ENCODE data around the gene WWOX. TPM values are rescaled to one million over a fixed set of nuclear protein-coding genes. Genes with fewer than 3 reads are reported as not detected.

The WWOX gene
- total RNA-seq, 1 experiment from 2014 or later, result 79.9 TPM

- no peaks in the 10 kb centered on the region for H3K27me3 ChIP-seq (replicated peaks; ENCODE audit: insufficient read depth, low read depth, low read length, poor library complexity)
- DNase-seq (ENCODE audit: low spot score), result no peak
- H3K9me3 ChIP-seq (ENCODE audit: low read depth, low read length, poor library complexity, severe bottlenecking), result no peaks in the 10 kb centered on the region
- intact Hi-C loops (cut with micrococcal nuclease; ENCODE audit: unreplicated experiment), result no loop called here
- no peak overlapping the region for H3K4me3 ChIP-seq (ENCODE audit: low read depth, low read length, poor library complexity, severe bottlenecking)
- H3K4me1 ChIP-seq (ENCODE audit: insufficient read depth, low read length, poor library complexity, severe bottlenecking), result no peaks in the 10 kb centered on the region
- POLR2A ChIA-PET (ENCODE audit: low non-redundant PET), result no interaction called here
- BruUV-seq (replicated peaks), result no TSS peak
- H3K27ac ChIP-seq (ENCODE audit: low read depth, low read length, poor library complexity, severe bottlenecking), result no peak overlapping the region
- no peaks in the 10 kb centered on the region for H3K36me3 ChIP-seq (ENCODE audit: insufficient read depth, low read length, poor library complexity, severe bottlenecking)
- TF ChIP-seq EZH2 (IDR thresholded peaks at IDR 0.05; ENCODE audit: borderline replicate concordance, low read depth, low read length, poor library complexity, severe bottlenecking), result no peak
- CTCF ChIA-PET, result no interaction called here
These were observed 638.2 kb downstream of the WWOX start for GRCh38 chr16:78737630-78738029.

GRCh38 chr16:78738557-78738956 is 639.1 kb downstream of the WWOX start:
- POLR2A ChIA-PET (ENCODE audit: low non-redundant PET), result no interaction called here
- no peak for DNase-seq (ENCODE audit: low spot score)
- Histone ChIP-seq H3K9me3 (ENCODE audit: low read depth, low read length, poor library complexity, severe bottlenecking) (no peaks in the 10 kb centered on the region), H3K27ac (ENCODE audit: low read depth, low read length, poor library complexity, severe bottlenecking) (no peak overlapping the region), H3K27me3 (replicated peaks; ENCODE audit: insufficient read depth, low read depth, low read length, poor library complexity) (no peaks in the 10 kb centered on the region), H3K4me3 (ENCODE audit: low read depth, low read length, poor library complexity, severe bottlenecking) (no peak overlapping the region), H3K36me3 (ENCODE audit: insufficient read depth, low read length, poor library complexity, severe bottlenecking) (no peaks in the 10 kb centered on the region), H3K4me1 (ENCODE audit: insufficient read depth, low read length, poor library complexity, severe bottlenecking) (no peaks in the 10 kb centered on the region)
- TF ChIP-seq EZH2 (IDR thresholded peaks at IDR 0.05; ENCODE audit: borderline replicate concordance, low read depth, low read length, poor library complexity, severe bottlenecking), result no peak
- TF ChIP-seq, protein P1, sequence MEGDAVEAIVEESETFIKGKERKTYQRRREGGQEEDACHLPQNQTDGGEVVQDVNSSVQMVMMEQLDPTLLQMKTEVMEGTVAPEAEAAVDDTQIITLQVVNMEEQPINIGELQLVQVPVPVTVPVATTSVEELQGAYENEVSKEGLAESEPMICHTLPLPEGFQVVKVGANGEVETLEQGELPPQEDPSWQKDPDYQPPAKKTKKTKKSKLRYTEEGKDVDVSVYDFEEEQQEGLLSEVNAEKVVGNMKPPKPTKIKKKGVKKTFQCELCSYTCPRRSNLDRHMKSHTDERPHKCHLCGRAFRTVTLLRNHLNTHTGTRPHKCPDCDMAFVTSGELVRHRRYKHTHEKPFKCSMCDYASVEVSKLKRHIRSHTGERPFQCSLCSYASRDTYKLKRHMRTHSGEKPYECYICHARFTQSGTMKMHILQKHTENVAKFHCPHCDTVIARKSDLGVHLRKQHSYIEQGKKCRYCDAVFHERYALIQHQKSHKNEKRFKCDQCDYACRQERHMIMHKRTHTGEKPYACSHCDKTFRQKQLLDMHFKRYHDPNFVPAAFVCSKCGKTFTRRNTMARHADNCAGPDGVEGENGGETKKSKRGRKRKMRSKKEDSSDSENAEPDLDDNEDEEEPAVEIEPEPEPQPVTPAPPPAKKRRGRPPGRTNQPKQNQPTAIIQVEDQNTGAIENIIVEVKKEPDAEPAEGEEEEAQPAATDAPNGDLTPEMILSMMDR (conservative IDR thresholded peaks at IDR 0.05; ENCODE audit: low read depth, low read length), result no peak
- CTCF ChIA-PET, result no interaction called here
- BruUV-seq (replicated peaks), result no TSS peak
- intact Hi-C loops (cut with micrococcal nuclease; ENCODE audit: unreplicated experiment), result no loop called here

- intact Hi-C loops (cut with micrococcal nuclease; ENCODE audit: unreplicated experiment), result no loop called here
- H3K27me3 ChIP-seq (replicated peaks; ENCODE audit: insufficient read depth, low read depth, low read length, poor library complexity), result no peaks in the 10 kb centered on the region
- H3K4me1 ChIP-seq (ENCODE audit: insufficient read depth, low read length, poor library complexity, severe bottlenecking), result no peaks in the 10 kb centered on the region
- no TSS peak for BruUV-seq (replicated peaks)
- CTCF ChIA-PET, result no interaction called here
- TF ChIP-seq, protein P1 (conservative IDR thresholded peaks at IDR 0.05; ENCODE audit: low read depth, low read length), result no peak
- no peak for TF ChIP-seq EZH2 (IDR thresholded peaks at IDR 0.05; ENCODE audit: borderline replicate concordance, low read depth, low read length, poor library complexity, severe bottlenecking)
- H3K36me3 ChIP-seq (ENCODE audit: insufficient read depth, low read length, poor library complexity, severe bottlenecking), result no peaks in the 10 kb centered on the region
- no peak overlapping the region for H3K4me3 ChIP-seq (ENCODE audit: low read depth, low read length, poor library complexity, severe bottlenecking)
- no peaks in the 10 kb centered on the region for H3K9me3 ChIP-seq (ENCODE audit: low read depth, low read length, poor library complexity, severe bottlenecking)
- H3K27ac ChIP-seq (ENCODE audit: low read depth, low read length, poor library complexity, severe bottlenecking), result no peak overlapping the region
- POLR2A ChIA-PET (ENCODE audit: low non-redundant PET), result no interaction called here
- no peak for DNase-seq (ENCODE audit: low spot score)
These were observed 640.8 kb downstream of the WWOX start for GRCh38 chr16:78740269-78740668.

DNA sequence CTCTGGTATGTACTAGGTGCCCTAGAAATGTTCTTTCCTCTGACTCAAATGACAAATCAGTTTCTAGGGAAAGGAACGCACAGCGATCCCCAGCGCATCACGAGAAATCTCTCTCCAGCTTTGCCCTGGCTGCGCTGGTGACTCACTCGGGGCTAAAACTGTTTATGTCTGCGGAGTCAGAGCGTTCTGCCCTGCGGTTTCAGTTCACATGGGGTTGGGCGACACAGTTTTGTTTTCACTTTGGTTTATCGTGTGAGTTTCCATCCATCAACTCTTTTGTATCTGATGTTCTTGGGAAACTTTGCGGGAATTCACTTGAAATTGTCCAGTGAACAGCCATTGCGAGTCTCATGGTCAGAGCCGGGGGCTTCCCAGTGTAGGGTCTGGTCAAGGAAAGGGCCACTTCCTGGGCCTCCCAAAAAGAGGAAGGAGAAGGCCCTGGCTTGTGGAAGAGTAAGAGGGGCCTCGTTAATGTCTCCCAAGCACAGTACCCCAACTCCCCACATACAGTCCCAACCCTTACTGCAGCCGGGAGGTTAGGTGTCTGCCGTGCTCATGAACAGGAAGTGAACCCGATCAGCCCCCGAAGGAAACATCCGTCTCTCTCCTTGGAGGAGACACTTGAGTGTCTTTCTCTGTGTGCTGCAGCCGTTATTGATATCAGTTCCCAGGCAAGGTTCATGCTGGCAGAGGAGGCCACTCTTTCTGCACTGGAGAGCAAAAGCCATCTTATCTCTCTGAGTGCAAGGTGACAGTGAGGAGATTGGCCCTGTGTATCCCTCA is 643.2 kb downstream of the WWOX start:
- Histone ChIP-seq H3K27ac (ENCODE audit: low read depth, low read length, poor library complexity, severe bottlenecking) (no peak overlapping the region), H3K27me3 (replicated peaks; ENCODE audit: insufficient read depth, low read depth, low read length, poor library complexity) (no peaks in the 10 kb centered on the region), H3K4me3 (ENCODE audit: low read depth, low read length, poor library complexity, severe bottlenecking) (no peak overlapping the region), H3K4me1 (ENCODE audit: insufficient read depth, low read length, poor library complexity, severe bottlenecking) (no peaks in the 10 kb centered on the region), H3K36me3 (ENCODE audit: insufficient read depth, low read length, poor library complexity, severe bottlenecking) (no peaks in the 10 kb centered on the region), H3K9me3 (ENCODE audit: low read depth, low read length, poor library complexity, severe bottlenecking) (no peaks in the 10 kb centered on the region)
- ChIA-PET CTCF (no interaction called here), POLR2A (ENCODE audit: low non-redundant PET) (no interaction called here)
- intact Hi-C loops (cut with micrococcal nuclease; ENCODE audit: unreplicated experiment), result no loop called here
- BruUV-seq (replicated peaks), result no TSS peak
- TF ChIP-seq, protein P1 (conservative IDR thresholded peaks at IDR 0.05; ENCODE audit: low read depth, low read length), result no peak
- TF ChIP-seq EZH2 (IDR thresholded peaks at IDR 0.05; ENCODE audit: borderline replicate concordance, low read depth, low read length, poor library complexity, severe bottlenecking), result no peak
- no peak for DNase-seq (ENCODE audit: low spot score)

Data from A673 (cell line).